ENCODE measurements around the gene CDK5RAP3.

DNA sequence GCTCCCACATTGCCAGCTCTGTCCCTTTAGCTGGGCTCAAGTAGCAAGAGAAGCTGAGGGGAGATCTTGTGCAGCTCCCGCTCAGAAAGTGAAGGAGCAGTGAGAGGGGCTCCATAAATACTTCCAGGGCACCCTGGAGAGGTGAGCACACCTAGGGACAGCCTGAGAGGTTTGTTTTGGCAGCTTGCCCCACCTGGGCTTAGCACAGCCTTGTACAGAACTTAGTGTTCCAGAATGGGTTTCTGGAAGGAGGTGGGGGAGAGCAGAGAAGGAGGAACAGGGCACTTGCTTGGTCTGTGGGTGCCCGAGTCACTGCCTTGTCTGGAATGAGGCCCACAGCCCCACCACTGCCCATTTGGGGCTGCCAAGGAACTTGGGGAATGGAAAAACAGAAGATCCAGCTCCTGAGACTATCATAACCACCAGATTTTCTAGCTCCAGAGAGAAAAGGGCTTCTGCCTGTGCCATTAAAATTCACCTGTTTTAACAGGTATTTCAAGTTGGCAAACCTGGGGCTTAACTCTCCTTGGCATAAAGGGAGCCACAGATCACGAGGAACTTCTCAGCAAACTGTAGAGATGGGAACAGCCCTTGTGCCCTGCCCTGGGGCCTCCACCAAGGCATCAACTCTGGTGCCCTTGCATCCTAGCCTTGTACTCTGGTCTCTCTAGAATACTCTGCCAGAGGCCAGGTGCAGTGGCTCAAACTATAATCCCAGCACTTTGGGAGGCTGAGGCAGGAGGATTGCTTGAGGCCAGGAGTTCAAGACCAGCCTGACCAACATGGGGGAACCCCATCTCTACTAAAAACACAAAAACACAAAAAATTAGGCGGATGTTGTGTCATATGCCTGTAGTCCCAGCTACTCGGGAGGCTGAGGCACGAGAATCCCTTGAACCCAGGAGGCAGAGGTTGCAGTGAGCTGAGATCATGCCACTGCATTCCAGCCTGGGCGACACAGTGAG, 15.1 kb upstream of the CDK5RAP3 start:
- TF ChIP-seq, protein P1, sequence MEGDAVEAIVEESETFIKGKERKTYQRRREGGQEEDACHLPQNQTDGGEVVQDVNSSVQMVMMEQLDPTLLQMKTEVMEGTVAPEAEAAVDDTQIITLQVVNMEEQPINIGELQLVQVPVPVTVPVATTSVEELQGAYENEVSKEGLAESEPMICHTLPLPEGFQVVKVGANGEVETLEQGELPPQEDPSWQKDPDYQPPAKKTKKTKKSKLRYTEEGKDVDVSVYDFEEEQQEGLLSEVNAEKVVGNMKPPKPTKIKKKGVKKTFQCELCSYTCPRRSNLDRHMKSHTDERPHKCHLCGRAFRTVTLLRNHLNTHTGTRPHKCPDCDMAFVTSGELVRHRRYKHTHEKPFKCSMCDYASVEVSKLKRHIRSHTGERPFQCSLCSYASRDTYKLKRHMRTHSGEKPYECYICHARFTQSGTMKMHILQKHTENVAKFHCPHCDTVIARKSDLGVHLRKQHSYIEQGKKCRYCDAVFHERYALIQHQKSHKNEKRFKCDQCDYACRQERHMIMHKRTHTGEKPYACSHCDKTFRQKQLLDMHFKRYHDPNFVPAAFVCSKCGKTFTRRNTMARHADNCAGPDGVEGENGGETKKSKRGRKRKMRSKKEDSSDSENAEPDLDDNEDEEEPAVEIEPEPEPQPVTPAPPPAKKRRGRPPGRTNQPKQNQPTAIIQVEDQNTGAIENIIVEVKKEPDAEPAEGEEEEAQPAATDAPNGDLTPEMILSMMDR (IDR thresholded peaks at IDR 0.05), result no peak
- no peak for TF ChIP-seq POLR2A (IDR thresholded peaks at IDR 0.05; ENCODE audit: low read depth)
- no peak for TF ChIP-seq POLR2AphosphoS5 (IDR thresholded peaks at IDR 0.05)
- TF ChIP-seq EP300 (IDR thresholded peaks at IDR 0.05), result no peak
